GM10266 (cell line): ENCODE results near the gene PDE10A.

Source experiments
- DNase-seq: peaks from one replicate; pipeline ENCODE4 v3.0.0; 2012; ENCODE audit errors: extremely low spot score
- TF ChIP-seq, protein P1 (sequence below): IDR thresholded peaks from 2 replicates; pipeline ENCODE4 v1.5.1; 2012; ENCODE audit warnings: mild to moderate bottlenecking, low read depth; ENCODE audit not compliant: control insufficient read depth, insufficient read depth; ENCODE audit errors: missing control alignments

PDE10A gene

DNA sequence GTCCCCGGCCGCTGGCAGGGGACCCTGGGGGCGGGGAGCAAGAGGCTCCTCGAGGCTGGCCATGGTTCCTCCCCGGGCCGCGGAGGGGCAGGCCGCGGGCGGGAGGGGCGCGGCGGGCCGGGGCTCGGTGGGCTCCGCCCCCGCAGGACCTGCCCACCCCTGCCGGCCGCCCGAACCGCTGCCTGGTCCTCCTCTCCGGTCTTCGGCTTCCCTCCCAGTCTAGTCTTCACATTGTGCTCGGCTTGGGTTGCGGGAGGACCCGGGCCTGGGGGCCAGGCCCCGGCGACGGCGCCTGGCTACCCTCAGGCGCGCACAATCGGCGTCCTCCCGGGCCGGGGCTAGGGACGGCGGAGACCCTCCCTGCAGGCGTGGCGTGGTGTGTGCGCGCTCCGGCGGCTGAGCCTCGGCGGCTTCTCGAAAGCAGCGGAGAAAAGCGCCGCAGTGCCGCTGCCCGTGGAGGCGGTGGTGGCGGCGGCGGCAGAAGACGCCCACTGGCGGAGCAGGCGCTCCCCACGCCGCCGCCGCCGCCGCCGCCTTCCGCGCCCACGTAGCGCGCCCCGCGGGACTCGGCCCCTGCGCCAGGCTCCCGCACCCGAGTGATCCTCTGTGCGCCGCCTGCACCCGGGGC is at the start of gene PDE10A:
TSS of gene PDE10A (minus strand) at position 493 of the 628 bp plus-strand sequence. CDS start at position 63, 430 bp downstream.
- peak; percentile 58 for DNase-seq

DNA sequence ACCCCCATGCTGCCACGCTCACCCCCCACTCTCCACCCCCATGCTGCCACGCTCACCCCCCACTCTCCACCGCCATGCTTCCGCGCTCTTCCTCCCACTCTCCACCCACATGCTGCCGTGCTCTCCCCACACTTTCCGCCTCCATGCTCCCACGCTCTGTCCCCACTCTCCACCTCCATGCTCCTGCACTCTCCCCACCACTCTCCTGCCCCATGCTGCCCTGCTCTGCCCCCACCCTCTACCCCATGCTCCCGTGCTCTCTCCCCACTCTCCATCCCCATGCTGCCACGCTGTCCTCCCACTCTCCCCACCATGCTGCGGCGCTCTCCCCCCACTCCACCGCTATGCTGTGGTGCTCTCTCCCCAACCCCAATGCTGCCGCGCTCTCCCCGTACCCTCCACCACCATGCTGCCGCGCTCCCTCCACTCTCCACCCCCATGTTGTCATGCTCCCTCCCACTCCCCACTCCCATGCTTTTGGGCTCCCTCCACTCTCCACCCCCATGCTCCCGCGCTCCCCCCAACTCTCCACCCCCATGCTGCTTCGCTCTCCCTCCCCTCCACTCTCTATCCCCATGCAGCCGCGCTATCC is 46.0 kb upstream of the PDE10A start:
- TF ChIP-seq, protein P1, sequence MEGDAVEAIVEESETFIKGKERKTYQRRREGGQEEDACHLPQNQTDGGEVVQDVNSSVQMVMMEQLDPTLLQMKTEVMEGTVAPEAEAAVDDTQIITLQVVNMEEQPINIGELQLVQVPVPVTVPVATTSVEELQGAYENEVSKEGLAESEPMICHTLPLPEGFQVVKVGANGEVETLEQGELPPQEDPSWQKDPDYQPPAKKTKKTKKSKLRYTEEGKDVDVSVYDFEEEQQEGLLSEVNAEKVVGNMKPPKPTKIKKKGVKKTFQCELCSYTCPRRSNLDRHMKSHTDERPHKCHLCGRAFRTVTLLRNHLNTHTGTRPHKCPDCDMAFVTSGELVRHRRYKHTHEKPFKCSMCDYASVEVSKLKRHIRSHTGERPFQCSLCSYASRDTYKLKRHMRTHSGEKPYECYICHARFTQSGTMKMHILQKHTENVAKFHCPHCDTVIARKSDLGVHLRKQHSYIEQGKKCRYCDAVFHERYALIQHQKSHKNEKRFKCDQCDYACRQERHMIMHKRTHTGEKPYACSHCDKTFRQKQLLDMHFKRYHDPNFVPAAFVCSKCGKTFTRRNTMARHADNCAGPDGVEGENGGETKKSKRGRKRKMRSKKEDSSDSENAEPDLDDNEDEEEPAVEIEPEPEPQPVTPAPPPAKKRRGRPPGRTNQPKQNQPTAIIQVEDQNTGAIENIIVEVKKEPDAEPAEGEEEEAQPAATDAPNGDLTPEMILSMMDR: no peak
- DNase-seq: no peak

More for the DNA sequence above, at the start of gene PDE10A:
- TF ChIP-seq, protein P1: no peak

DNA sequence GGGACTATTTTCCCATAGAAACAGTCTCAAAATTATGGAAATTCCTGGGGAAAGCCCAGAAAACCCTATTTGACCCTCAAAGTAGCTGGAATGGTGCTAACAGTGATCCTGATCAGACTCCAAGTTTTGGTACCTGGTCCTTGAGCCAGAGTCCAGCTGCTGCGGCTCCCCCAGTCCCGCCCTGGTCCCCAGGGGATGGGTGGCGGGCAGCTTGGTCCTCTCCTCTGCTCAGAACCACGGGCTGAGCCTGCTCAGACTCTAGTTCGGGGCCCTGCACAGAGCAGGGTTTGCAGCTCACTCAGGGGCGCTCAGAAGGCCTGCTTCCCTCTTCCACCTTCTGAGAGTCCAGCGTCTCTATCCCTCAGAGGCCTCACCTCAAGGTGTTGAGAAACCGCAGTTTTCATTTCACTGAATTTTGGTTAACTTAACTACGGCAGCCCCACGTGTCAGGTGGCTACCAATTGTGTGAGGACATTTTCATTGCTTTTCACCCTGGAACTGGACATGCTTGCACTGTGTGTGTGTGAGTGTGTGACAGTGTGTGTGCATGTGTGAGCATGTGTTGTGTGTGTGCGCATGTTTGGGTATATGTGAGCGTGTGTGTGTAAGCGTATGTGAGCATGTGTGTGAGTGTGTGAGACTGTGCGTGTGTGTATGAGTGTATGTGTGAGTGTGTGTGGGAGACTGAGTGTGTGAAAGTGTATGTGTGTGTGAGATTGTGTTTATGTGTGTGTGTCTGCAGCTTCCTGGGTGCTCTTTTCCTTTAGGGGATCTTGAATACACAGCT is 44.2 kb upstream of the PDE10A start:
- TF ChIP-seq, protein P1: no peak
- no peak for DNase-seq

DNA sequence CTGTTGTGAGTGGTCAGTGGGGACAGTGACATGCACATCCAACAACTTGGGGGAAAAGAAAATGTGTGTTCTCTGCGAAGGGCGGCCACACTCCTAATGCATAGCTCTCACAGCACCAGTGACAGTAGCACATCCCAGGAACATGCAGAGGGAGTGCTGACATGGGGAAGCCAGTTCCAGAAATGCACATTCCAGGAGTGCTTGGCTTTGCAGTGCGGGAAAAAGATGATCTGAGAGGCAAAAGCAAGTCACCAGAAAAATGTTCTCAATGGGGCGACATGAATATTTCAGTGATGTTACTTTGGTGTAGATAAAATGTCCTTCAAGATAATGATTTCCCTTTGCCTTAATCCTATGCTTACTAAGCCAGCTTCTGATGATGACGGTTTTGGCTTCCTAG is 42.9 kb upstream of the PDE10A start:
- TF ChIP-seq, protein P1: no peak
- no peak for DNase-seq

DNA sequence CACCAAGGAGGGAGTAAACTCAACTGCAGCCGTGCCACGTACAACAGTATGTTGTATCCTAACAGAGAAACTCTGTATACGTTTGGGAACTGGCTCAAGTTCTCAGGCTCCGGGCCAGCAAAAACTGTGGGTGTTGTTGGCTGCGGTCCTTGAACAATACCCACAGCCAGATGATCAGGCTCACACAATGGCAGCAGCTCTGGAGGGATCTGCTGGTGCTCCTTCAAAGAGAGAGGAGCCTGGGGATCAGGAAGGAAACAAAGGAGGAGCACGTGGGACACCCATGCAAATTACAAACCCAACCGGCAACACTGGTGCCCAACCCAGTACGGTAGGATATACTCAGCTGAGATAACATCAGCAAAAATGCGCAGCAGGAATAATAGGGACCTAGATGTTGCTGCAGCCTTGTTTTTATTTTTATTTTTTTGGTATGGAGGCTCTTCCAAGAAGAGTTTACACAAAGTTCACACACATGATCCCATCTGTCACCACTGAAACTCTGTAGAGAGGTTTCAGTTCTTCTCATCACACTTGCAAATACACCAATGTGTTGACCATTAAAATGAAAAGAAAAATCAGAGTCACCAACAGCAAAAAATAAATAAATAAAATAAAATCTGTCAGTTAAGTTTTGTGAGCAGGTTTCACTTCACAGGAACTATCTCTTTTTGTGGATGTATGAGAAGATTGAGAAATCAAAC is 41.2 kb upstream of the PDE10A start:
- TF ChIP-seq, protein P1: no peak
- DNase-seq: no peak

DNA sequence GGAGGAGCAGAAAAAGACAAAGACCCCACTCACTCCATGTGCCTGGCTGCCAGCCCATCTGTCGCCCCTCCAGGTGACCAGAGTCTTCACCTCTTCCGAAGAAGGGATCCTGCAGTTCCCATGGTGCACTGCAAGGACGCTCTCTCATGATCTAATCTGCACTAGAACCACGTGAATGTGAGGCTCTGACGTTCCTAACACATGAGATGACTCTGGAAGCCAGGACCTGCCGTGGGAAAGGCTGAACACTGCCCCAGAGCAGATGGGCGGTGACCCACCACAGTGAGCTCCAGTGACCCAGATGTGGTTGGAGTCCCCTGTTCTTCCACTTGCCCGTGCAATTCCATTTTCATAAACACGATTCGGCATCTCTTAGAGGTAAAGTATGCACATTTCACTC is 39.6 kb upstream of the PDE10A start:
- no peak for DNase-seq
- TF ChIP-seq, protein P1: no peak
